GM19372 (cell line): ENCODE data around the gene SLC35F1.
"Not testable (repeated sequence)": the region's sequence is repeated elsewhere in the genome, so short reads cannot be mapped to it uniquely, and the experiment has no call there.

Experiments
- ATAC-seq: cut with Tn5 transposase; IDR thresholded peaks from one replicate; pipeline ENCODE4 v1.9.1; 2021; ENCODE audit warnings: mild to moderate bottlenecking, low read depth, moderate library complexity; ENCODE audit not compliant: unreplicated experiment

Gene SLC35F1

GRCh38 chr6:117906958-117907600 lies at the start of gene SLC35F1:
SLC35F1 (plus strand) TSS chr6:117907264.
- peak; percentile 50 for ATAC-seq

DNA sequence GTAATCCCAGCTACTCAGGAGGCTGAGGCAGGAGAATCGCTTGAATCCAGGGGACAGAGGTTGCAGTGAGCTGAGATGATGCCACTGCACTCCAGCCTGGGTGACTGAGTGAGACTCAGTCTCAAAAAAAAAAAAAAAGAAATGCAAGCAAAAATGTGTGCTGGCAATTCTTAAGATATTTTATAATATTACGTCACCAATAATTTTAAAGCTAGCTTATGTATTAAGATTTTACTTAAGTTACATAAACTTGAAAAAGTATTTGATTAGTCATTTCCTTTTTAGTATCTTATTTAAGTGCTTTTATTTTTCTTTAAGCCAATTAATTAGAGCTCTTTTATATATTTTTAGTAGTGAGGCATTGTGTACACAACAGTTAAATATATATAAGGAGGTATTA lies 48.5 kb upstream of the SLC35F1 start:
- not testable (repeated sequence) for ATAC-seq

GRCh38 chr6:117861545-117861944 lies 45.5 kb upstream of the SLC35F1 start:
- ATAC-seq, result no peak

- no peak for ATAC-seq
These were observed 40.5 kb upstream of the SLC35F1 start for GRCh38 chr6:117866561-117866960.

DNA sequence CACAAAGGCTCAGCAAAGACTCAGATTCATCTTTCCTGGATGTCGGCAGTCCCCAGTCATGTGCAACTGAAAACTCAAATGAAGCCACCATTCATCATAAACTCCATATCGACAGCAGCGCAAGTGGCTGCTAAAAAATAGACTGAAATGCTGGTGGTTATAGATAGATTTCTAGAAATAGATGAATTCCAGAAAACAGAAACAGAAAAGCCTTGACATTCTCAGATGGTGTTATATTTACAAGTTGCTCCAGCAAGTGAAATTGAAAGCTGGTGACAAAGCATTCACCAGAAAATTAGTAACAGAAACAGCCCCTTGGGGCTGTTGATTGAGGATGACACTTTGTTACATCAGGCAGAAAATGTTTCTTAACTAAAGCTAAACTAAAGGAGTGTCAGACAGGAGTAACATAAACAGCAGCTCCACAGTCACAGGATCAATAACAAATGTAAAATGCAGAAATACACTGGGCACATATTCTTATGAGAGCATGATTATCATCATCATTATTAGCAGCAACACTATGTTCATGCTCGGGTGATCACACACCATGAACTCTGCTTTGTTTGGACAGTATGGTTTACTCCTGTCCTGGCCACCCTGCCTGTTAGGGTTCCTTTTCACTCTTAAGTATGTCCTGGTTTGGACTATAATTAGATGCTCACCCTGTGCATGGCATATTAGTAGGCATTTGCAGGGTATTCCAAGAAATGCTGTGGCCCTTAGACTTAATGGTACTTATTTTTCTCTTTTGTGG lies 36.4 kb upstream of the SLC35F1 start:
- no peak for ATAC-seq

DNA sequence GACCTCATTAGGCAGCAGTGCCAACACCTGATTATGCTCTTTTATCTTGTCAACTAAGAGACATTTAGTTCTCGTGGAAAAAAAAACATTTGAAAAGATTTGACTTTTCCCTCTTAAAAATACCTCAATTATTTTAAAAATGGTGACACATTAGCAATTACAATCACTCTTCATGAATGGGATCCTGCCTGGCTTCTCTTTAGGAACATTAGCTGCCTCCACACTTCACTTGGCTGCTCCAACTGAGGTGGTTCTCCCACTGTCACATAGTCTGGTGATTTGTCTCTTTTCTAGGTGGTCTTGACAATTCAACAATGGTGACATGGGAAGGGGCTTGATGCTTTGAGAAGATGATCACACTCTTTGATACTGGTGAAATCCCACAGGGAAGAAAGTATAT lies 26.2 kb upstream of the SLC35F1 start:
- no peak for ATAC-seq

DNA sequence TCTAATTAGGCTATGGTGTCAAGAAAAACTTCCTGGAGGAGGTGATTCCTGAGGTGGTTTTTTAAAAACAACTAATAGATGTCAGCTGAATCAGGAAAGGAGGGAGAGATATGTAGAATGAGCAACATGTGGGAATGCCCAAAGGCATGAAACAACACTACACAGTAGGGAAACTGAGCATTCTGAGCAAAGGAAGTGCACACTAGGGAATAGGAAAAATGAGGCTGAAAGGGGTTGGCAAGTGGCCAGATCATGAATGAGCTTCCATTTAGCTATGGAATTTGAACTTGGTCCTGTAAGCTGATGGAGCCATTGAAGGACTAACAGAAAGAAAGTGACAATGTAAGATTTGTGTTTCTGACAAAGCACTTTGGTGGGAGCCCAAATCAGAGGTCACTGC lies 16.9 kb upstream of the SLC35F1 start:
- no peak for ATAC-seq

DNA sequence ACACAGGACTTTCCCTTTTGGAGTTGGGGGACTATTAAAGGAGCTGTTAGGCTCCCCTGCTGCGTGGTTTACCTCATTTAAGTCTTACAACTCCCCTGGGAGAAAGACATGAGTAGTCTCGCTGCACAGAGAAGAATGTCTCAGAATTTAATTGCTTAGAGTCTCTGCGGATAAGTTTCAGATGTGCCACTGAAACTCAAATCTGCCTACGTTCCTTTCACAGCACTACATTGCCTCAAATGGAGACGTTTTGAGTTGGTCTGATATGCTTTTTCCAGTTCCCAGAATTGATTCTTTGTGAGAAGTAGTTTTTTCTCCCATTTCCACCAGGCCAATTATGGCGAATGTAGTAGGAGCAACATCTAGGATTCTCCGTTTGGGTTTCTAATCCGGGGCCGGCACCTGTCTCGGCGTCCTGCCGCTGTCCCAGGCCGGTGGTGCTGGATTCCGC lies 532 bp upstream of the SLC35F1 start:
- peak; percentile 40 for ATAC-seq

- peak; percentile 21 for ATAC-seq
These were observed 659 bp downstream of the SLC35F1 start for GRCh38 chr6:117907601-117908245.

DNA sequence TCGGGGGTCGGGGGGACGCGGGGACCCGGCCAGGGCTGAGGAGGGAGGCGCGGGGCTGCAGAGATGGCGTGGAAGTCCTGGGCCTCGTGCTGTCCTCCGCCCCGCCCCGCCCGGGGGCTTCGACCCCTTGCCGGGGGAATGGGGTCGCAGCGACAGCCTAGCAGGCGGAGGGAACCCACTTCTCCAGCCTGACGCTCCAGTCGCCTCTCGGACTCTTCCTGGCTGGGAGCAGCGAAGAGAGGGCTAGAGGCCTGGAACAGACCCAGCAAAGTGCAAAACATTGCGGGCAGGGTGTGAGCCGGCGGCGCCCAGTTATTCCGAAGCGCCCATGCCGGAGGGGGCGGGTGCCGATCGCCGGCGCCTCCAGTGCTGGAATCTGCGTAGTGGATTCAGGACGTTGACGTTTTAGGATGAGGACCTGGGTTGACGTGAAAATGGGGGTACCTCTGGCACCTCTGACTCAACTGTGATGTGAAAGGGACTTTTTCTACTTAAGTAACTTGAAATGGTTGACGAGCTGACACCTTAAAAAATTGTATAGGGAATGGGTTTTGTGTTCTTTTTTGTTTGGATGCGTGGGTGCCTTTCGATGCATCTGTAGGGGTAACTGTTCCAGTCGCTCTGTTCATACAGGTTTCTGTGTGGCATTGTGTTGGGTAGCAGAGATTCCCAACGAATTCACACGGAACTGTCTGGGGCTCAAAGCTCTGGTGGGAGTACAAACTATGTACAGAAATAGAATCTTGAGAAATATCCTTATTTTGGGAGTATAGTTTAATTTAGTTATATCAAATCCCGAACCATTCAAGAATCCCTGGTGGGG lies 1.4 kb downstream of the SLC35F1 start:
- no peak for ATAC-seq

DNA sequence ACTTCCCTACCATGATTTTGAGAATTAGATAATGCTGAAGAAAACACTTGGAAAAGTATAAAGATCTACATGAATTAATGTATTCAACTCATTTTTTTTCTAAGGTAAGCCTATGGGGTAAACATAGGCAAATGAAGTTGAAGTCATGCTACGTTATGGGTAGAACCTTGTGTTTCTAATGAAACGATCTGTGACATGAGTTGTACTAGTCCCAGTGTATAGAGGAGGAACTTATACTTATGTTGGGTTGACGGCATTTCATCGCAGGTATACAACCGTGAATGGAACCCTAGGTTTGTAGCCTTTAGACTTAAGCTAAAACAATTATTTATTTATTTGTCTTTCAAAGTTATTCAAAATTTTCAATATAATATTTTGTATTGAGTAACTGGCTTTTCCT lies 2.6 kb downstream of the SLC35F1 start:
- no peak for ATAC-seq

- ATAC-seq, result no peak
These were observed 3.5 kb downstream of the SLC35F1 start for GRCh38 chr6:117910549-117910948.

- ATAC-seq, result no peak
These were observed 4.1 kb downstream of the SLC35F1 start for GRCh38 chr6:117911150-117911549.

DNA sequence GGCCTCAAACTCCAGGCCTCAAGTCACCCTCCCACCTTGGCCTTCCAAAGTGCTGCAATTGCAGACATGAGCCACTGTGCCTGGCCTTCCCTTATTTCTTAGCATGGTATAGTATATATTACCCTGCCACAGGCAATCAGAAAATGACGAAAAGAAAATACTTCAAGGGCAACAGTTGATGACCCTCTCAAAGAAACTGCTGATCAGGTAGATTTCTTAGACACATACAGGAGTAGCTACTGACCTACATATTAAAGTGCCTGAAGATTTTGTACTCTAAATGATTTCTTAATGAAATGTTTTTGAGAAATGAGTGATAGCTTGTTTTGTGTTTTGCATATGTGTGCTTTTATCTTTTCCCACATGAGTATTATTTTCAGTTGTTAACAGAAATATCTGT lies 4.6 kb downstream of the SLC35F1 start:
- ATAC-seq, result no peak

GRCh38 chr6:117915846-117916245 lies 8.8 kb downstream of the SLC35F1 start:
- ATAC-seq, result no peak

DNA sequence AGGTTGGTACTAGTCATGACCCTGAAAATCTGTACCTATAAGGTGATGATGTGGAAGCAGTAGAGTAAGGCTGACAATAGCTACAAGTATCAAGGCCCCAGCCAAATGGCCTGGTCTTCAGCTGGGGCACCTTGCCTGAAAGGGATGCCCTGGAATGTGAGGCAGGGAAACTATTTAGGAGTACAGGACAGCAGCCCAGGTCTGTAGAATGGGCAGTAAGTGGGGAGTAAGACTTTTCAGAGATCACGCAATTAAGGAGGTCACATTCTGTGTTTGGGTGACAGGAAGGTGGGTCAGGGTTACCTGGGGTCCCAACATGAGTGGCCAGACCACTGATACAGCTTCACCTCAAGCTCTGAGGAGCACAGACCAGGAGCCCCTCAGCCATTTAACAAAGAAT lies 9.4 kb downstream of the SLC35F1 start:
- ATAC-seq, result no peak

- ATAC-seq, result no peak
These were observed 10.1 kb downstream of the SLC35F1 start for GRCh38 chr6:117917176-117917575.

- no peak for ATAC-seq
These were observed 11.4 kb downstream of the SLC35F1 start for GRCh38 chr6:117918454-117918853.

DNA sequence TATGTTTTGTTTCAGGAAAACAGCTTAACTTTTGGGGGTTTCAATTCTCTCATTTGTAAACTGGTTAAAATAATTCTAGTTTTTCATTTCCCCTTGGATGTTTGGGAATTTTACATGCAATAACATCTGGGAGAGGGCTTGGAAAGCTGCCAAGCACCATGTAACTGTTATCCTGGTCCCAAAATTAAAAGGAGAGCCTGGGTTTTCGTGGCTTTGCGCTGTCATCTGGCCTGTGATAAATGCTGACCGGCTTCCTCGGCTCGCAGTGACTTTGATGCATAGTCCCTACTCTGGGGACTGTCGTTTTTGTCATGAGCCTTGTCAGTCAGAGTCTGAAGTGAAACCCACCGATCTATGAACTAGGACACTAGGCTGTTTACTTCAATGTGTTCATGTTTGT lies 12.2 kb downstream of the SLC35F1 start:
- ATAC-seq, result no peak

GRCh38 chr6:117919775-117920729 lies 13.0 kb downstream of the SLC35F1 start:
- ATAC-seq, result no peak
